CD14-positive monocyte (primary cell): Measurements from ENCODE around the gene PPP1R16B. TPM values are rescaled to one million over a fixed set of nuclear protein-coding genes. Genes with fewer than 3 reads are reported as not detected.

Experiments
- DNase-seq, 3 donors: peaks; one replicate each; pipeline ENCODE4 v3.0.0-alpha.2; 2011 to 2022
- H2AFZ ChIP-seq: 2 replicates; pipeline ENCODE4 v1.6.0; 2012; ENCODE audit warnings: mild to moderate bottlenecking, low read depth, low read length, inconsistent platforms; ENCODE audit not compliant: insufficient read depth, poor library complexity, severe bottlenecking
- H3K27ac ChIP-seq, 2 donors: 1 replicate in 1 of 2; 2 replicates in 1 of 2; pipeline ENCODE4 v1.5.1; 2012 to 2013; ENCODE audit warnings: low read length in 2 of 2, control low read depth in 1 of 2, inconsistent platforms in 1 of 2, low read depth in 1 of 2, mild to moderate bottlenecking in 1 of 2
- H3K27me3 ChIP-seq, 2 donors: one replicate each; pipeline versions ENCODE4 v1.6.0 to v1.6.1; 2011 to 2013; ENCODE audit warnings: low read length in 2 of 2; ENCODE audit not compliant: control insufficient read depth in 2 of 2, insufficient read depth in 2 of 2
- H3K36me3 ChIP-seq, 2 donors: replicated peaks in 1 of 2; 1 replicate in 1 of 2; 2 replicates in 1 of 2; pipeline versions ENCODE4 v1.5.1 to v1.6.1; 2012 to 2013; ENCODE audit warnings: low read length in 2 of 2, control low read depth in 1 of 2, inconsistent platforms in 1 of 2, mild to moderate bottlenecking in 1 of 2; ENCODE audit not compliant: insufficient read depth in 2 of 2, control insufficient read depth in 1 of 2
- H3K4me1 ChIP-seq, 2 donors: 1 replicate in 1 of 2; 2 replicates in 1 of 2; pipeline versions ENCODE4 v1.5.1 to v1.6.1; 2012 to 2013; ENCODE audit warnings: low read length in 2 of 2, control low read depth in 1 of 2, inconsistent platforms in 1 of 2, mild to moderate bottlenecking in 1 of 2, moderate library complexity in 1 of 2; ENCODE audit not compliant: insufficient read depth in 2 of 2, control insufficient read depth in 1 of 2
- H3K4me2 ChIP-seq: replicated peaks from 2 replicates; pipeline ENCODE3; 2012; ENCODE audit warnings: low read length, moderate library complexity, mild to moderate bottlenecking; ENCODE audit not compliant: poor library complexity, severe bottlenecking; ENCODE audit errors: extremely low read depth
- H3K4me3 ChIP-seq, 3 experiments: fragments of 200-600 bp in 1 of 3; sonication (generic) in 1 of 3; replicated peaks in 1 of 3; 1 replicate in 2 of 3; 2 replicates in 1 of 3; pipeline ENCODE4 v1.5.1; 2011 to 2013; ENCODE audit warnings: low read length in 3 of 3, mild to moderate bottlenecking in 3 of 3, control low read depth in 2 of 3, low read depth in 2 of 3, inconsistent platforms in 1 of 3, moderate library complexity in 1 of 3
- H3K79me2 ChIP-seq: 2 replicates; pipeline ENCODE4 v1.6.0; 2012; ENCODE audit warnings: mild to moderate bottlenecking, control low read depth, inconsistent platforms, low read length, moderate library complexity; ENCODE audit not compliant: insufficient read depth
- H3K9ac ChIP-seq: 2 replicates; pipeline ENCODE4 v1.6.0; 2017; ENCODE audit warnings: low read length, mild to moderate bottlenecking; ENCODE audit not compliant: insufficient read depth, poor library complexity, severe bottlenecking
- H3K9me3 ChIP-seq, 2 donors: replicated peaks in 1 of 2; 1 replicate in 1 of 2; 2 replicates in 1 of 2; pipeline versions ENCODE4 v1.5.1 to v1.6.1; 2012 to 2013; ENCODE audit warnings: low read length in 2 of 2, control low read depth in 1 of 2; ENCODE audit not compliant: control insufficient read depth in 1 of 2, insufficient read depth in 1 of 2
- H4K20me1 ChIP-seq: 2 replicates; pipeline ENCODE4 v1.6.0; 2012; ENCODE audit warnings: mild to moderate bottlenecking, low read length, control low read depth, moderate library complexity; ENCODE audit not compliant: insufficient read depth
- H3K27ac Mint-ChIP-seq, 7 donors: one replicate each; pipeline ENCODE4 v1.8.0; 2020; ENCODE audit warnings: mild to moderate bottlenecking in 7 of 7, mixed read lengths in 7 of 7, moderate library complexity in 6 of 7, inconsistent platforms in 2 of 7
- H3K27me3 Mint-ChIP-seq, 3 donors: one replicate each; pipeline ENCODE4 v1.8.0; 2021 to 2022; ENCODE audit warnings: low read depth in 3 of 3, mild to moderate bottlenecking in 3 of 3, mixed read lengths in 3 of 3, moderate library complexity in 3 of 3, inconsistent platforms in 1 of 3
- H3K36me3 Mint-ChIP-seq, 2 donors: one replicate each; pipeline ENCODE4 v1.8.0; 2020; ENCODE audit warnings: mixed read lengths in 2 of 2, inconsistent platforms in 1 of 2, mild to moderate bottlenecking in 1 of 2
- H3K4me1 Mint-ChIP-seq: one replicate; pipeline ENCODE4 v1.8.0; 2020; ENCODE audit warnings: mild to moderate bottlenecking, mixed read lengths
- H3K4me3 Mint-ChIP-seq, 2 donors: one replicate each; pipeline ENCODE4 v1.8.0; 2020; ENCODE audit warnings: mild to moderate bottlenecking in 2 of 2, mixed read lengths in 2 of 2, moderate library complexity in 1 of 2
- H3K9me3 Mint-ChIP-seq, 7 donors: one replicate each; pipeline ENCODE4 v1.8.0; 2020 to 2022; ENCODE audit warnings: mixed read lengths in 7 of 7, mild to moderate bottlenecking in 6 of 7, moderate library complexity in 6 of 7, inconsistent platforms in 2 of 7
- WGBS: methylation state at CpG from one replicate; pipeline ENCODE4 v1.1.5; 2013; ENCODE audit warnings: missing lambda C conversion rate; ENCODE audit not compliant: insufficient coverage; 5-methylcytosine and 5-hydroxymethylcytosine counted together
- intact Hi-C, 2 donors: fragments of 100-400 bp; cut with micrococcal nuclease; formaldehyde crosslinking; loops; one replicate each; pipeline versions ENCODE4 v1.15.0 to v1.15.1; 2023
- polyA plus RNA-seq, 3 donors: library from polyadenylated mRNA; depleted of rRNA in 1 of 3; unstranded in 2 of 3; stranded (reverse) in 1 of 3; fragments of 300-500 nt in 2 of 3; fragments of >200 nt in 1 of 3; fragmentation: Illumina TruSeq in 2 of 3; gene quantifications; 1 replicate in 2 of 3; 2 replicates in 1 of 3; pipeline ENCODE4 v1.2.3, GENCODE V29; 2012 to 2021
- TF ChIP-seq, protein P1 (sequence below): fragments of 200-600 bp; IDR thresholded peaks from one replicate; pipeline ENCODE4 v1.8.0; 2022; ENCODE audit warnings: antibody characterized with exemption, mild to moderate bottlenecking

Gene PPP1R16B
- polyA plus RNA-seq, 3 donors, result 1.1 to 4.4 (median 1.4) TPM

DNA sequence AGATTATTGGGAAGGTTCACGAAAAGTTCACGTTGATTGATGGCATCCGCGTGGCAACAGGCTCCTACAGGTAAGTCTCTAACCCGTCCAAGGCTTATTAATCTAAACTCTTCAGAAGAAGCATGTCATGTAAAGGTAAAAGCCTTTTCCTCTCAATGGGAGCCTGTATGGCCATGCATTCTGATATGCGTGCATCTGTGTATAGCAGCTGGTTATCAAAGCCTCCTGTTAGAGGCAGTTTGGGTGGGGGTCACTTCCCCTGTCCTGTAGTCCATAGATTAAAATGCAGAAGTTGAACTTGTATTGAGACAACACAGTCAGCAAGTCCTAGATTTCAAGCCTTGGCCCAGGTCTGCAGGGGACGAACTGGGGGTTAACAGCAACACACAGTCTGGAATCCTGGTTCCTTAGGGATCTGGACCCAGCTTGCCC is 142.4 kb downstream of the PPP1R16B start:
- no peak overlapping the region for H3K9ac ChIP-seq
- H3K27ac Mint-ChIP-seq, result peak overlapping the region in 1 of 7 donors; percentile 14
- H3K9me3 ChIP-seq, result no peaks in the 10 kb centered on the region
- H3K27ac ChIP-seq, result no peak overlapping the region
- H3K36me3 ChIP-seq, result peaks cover 60 to 95% of the 10 kb centered on the region in 2 donors
- H3K9me3 Mint-ChIP-seq, result no peaks in the 10 kb centered on the region
- no peaks in the 10 kb centered on the region for H3K4me1 ChIP-seq
- no peak overlapping the region for H3K4me3 ChIP-seq
- H3K4me2 ChIP-seq, result no peak overlapping the region
- H3K4me1 Mint-ChIP-seq, result no peaks in the 10 kb centered on the region
- H4K20me1 ChIP-seq, result no peaks in the 10 kb centered on the region
- no peak overlapping the region for H3K4me3 Mint-ChIP-seq
- H3K27me3 ChIP-seq, result no peaks in the 10 kb centered on the region
- WGBS, result 89% methylated on average over 2 of the region's 7 CpGs
- TF ChIP-seq, protein P1, sequence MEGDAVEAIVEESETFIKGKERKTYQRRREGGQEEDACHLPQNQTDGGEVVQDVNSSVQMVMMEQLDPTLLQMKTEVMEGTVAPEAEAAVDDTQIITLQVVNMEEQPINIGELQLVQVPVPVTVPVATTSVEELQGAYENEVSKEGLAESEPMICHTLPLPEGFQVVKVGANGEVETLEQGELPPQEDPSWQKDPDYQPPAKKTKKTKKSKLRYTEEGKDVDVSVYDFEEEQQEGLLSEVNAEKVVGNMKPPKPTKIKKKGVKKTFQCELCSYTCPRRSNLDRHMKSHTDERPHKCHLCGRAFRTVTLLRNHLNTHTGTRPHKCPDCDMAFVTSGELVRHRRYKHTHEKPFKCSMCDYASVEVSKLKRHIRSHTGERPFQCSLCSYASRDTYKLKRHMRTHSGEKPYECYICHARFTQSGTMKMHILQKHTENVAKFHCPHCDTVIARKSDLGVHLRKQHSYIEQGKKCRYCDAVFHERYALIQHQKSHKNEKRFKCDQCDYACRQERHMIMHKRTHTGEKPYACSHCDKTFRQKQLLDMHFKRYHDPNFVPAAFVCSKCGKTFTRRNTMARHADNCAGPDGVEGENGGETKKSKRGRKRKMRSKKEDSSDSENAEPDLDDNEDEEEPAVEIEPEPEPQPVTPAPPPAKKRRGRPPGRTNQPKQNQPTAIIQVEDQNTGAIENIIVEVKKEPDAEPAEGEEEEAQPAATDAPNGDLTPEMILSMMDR, result no peak
- no peaks in the 10 kb centered on the region for H3K27me3 Mint-ChIP-seq
- intact Hi-C loops, result no loop called here
- DNase-seq, result no peak
- H2AFZ ChIP-seq, result no peak overlapping the region
- H3K36me3 Mint-ChIP-seq, result peaks cover 63 to 81% of the 10 kb centered on the region in 2 donors
- peaks cover 13% of the 10 kb centered on the region for H3K79me2 ChIP-seq

DNA sequence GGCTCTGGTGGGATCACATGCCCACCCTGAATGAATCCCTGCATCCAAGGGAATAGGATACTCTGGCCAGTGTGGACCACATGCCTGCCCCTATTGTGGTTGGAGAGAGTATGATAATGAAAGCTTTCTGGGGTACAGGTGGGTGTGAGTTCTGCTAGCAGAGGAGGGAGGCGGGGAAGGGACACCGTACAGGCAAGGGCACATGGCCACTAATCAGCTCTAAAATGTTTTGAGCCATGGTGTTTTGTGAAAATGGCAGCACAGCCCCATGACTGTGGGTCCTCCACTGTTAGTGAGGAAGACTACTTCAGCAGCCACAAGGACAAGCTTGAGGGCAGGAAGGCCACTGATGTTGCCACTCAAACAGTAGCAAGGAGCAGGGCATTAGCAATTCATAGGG is 144.8 kb downstream of the PPP1R16B start:
- Mint-ChIP-seq H3K27ac (peak overlapping the region in 1 of 7 donors; percentile 32), H3K9me3 (no peaks in the 10 kb centered on the region), H3K27me3 (no peaks in the 10 kb centered on the region), H3K36me3 (peaks cover 71 to 73% of the 10 kb centered on the region in 2 donors), H3K4me1 (no peaks in the 10 kb centered on the region), H3K4me3 (no peak overlapping the region)
- WGBS, result 100% methylated on average over 2 of the region's 2 CpGs
- H3K27ac ChIP-seq, result no peak overlapping the region
- H4K20me1 ChIP-seq, result no peaks in the 10 kb centered on the region
- H3K9me3 ChIP-seq, result no peaks in the 10 kb centered on the region
- peaks cover 13% of the 10 kb centered on the region for H3K79me2 ChIP-seq
- H3K27me3 ChIP-seq, result no peaks in the 10 kb centered on the region
- H3K36me3 ChIP-seq, result peaks cover 60 to 92% of the 10 kb centered on the region in 2 donors
- no peak overlapping the region for H2AFZ ChIP-seq
- no peak overlapping the region for H3K4me3 ChIP-seq
- intact Hi-C loops, result no loop called here
- H3K9ac ChIP-seq, result no peak overlapping the region
- no peaks in the 10 kb centered on the region for H3K4me1 ChIP-seq
- H3K4me2 ChIP-seq, result no peak overlapping the region
- TF ChIP-seq, protein P1, result no peak
- DNase-seq, result no peak
